GM10847 (cell line): Measurements from ENCODE around the gene SEMA5A.

Source experiments
- POLR2A ChIP-seq: IDR thresholded peaks from 2 replicates; pipeline ENCODE4 v1.6.1; 2011; ENCODE audit not compliant: insufficient read length; ENCODE audit errors: extremely low read depth

SEMA5A gene

DNA sequence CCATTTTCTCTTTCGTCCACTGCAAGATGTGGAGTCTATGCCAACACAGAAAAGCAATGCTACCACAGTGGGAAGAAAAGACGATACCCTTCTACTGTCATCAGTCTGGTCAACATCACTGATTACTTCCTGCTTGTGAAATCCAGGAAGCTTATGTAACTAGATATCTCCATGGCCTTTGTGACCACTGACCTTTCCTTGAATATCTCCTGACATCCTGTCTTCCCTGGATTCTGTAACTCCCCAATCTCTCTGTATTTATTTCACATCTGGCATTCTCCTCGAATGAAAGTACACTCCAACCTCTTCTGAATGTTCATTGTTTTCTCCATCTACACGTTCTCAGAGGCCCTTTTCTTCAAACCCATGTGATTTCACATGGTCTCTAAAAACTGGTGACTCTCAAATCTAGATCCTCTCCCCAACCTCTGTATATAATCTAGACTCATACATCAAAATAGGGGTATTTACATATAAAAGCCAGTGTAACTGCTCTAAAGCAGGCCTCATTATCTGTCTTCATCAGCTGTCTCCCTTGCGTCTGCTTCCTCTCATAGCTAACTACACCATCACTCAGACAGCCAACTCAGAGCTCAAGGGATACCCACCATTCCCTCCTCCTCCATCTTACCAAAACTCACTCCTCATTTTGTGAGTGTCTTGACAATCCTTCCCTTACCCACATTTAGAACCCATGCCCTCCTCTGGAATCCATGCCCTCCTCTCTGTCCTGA, 156.8 kb downstream of the SEMA5A start:
- TF ChIP-seq POLR2A, result no peak

DNA sequence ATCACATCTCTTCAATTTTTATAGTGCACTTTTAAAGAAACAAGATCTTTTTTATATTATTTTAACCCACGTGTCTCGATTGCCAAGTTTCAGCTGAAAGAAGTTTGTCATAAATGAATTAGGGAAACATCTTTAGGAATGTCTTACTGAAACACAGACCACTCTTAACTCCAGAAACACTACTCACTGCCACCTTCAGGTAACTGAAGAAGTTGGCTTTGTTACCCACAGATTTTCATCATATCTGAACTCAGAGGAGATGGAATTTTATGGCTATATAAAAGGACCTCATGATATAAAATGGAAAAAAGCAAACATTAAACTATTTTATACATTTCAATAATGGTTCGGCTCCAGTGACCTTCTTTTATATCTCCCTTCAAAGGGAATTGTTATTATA, 158.0 kb downstream of the SEMA5A start:
- TF ChIP-seq POLR2A, result no peak

DNA sequence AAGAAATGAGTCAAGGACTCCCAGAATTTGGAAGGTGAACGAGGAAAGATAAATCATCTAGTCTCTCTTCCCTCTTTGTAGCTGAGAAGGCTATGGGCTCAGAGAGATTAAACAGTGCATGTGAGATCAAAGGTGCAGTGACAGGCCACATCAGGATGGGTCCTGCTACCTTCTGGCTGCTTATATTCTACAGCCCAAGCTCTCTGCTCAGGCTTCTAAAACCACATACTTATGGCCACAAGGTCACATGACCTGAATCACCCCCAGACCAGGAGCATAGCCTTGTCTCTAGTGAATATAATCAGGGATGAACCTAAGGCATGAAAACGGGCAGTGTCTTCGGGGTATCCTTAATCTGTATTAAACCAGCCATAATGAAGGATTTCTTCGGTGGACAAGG, 158.9 kb downstream of the SEMA5A start:
- TF ChIP-seq POLR2A, result no peak

DNA sequence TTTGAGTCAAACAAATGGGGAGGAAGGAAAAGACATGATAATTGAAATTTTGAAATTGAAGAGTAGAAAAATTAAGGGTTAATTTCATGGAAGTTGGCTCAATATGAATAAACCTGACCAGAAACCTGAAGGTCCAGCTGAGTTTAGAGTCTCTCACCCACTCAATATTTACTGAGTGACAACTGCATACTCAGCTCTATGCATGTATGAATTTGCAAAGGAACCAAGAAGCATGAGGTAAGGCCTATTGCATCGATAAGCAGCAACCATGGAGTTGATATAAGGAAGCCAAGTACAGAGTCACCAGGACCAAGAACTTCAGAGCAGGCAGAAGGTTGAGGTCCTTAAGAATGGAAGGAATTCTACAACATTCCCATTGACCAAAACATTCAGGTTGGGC, 163.4 kb downstream of the SEMA5A start:
- TF ChIP-seq POLR2A, result no peak

DNA sequence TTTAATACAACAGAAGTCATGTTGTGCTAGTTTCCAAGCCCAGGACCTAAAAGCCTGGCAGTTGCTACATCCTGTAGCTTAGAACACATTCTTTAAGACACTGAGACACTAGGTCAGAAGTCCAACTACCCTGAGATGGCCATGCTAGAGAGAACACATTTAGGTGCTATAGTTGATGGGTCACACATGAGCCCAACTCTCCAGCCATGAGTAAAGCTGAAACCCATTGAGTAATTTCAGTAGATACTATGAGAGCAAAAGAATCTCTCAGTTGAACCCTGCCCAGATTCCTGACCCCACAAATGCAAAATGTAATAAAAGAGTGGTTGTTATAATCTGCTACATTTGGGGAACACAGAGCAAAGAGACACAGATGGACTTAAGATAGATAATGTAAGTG, 164.4 kb downstream of the SEMA5A start:
- no peak for TF ChIP-seq POLR2A

DNA sequence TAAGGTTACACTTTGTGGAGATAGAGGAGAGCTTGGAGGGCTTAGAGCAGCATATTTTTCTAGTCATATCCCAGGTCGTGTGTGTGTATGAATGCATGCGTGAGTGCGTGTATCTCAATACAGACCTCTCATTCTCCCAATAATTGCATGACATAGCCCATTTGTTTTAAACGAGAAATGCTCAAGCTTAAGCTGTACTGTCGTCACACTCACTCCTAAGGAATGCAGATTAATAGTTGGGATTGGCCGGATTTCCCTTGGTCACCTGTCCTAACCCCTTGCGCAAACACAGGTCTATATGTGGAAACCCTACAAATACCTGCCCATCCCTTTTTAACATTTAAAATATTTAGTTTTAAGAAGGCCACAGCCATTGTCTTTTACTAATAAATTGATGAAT, 165.8 kb downstream of the SEMA5A start:
- TF ChIP-seq POLR2A, result no peak

DNA sequence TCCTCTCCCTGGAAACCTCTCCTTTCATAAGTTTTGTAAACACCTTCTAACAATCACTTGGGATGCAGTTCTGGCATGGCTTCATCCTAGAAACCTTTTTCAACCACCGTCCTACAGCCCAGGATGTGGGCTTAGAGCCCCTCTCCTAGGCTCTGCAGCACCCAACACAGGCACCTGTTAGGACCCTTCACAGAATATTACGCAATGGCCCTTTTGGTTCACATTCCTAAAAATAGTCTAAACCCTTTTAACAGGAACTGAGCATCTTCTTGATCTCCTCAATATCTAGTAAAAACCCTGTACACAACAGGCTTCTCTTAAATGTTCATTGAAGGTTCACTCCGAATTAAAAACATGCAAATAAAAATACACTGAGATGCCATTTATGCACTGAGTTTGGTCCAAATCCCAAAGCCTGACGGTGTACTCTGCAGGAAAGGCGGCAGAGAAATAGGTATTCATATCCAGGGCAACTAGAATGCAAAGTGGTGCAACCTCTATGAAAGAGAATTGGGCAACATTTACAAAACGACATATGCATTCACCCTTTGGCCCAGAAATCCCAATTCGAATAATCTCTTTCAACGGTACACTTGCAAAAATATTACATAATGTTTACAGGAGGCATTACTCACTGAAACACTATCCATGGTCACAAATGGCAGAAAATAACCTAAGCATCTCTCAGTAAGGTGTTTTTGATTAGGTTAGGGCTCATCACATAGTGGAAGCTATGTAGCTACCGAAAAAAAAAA, 169.3 kb downstream of the SEMA5A start:
- TF ChIP-seq POLR2A, result no peak

DNA sequence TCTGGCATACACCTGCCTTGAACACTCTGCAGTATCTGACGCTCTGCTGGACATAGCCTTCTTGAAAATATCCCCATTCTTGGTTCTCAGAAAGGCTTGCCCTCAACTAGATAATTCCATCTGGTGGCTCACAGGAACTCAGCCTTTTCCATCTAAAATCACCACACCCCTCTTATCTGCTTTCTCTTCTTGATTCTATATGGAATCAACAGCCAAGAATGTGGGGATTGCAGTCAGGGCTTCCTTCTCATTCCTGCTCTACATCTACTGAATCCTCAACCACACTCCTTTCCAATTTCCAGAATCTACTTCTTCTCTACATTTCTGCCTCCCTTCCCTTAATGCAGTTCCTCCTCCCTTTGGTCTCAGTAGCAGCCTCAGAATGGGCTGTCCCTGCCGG, 170.1 kb downstream of the SEMA5A start:
- TF ChIP-seq POLR2A, result no peak

DNA sequence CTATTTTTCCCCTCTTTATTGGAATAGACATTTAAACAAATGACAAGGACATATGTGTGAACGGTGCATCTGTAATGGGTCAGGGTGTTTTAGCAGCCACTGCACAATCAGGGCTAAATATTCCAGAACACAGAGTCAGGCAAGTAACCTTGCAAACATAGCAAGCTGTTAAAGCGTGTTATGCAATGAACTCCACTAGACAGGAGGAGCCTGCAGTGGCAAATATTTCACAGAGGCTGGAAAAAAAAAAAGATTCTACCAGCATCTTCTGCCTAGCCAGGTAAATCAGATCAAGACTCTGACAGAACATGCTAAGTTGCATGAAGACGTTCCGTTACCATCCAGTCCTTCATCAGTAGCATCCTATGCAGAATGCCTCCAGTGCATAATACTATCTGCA, 171.8 kb downstream of the SEMA5A start:
- TF ChIP-seq POLR2A, result no peak

DNA sequence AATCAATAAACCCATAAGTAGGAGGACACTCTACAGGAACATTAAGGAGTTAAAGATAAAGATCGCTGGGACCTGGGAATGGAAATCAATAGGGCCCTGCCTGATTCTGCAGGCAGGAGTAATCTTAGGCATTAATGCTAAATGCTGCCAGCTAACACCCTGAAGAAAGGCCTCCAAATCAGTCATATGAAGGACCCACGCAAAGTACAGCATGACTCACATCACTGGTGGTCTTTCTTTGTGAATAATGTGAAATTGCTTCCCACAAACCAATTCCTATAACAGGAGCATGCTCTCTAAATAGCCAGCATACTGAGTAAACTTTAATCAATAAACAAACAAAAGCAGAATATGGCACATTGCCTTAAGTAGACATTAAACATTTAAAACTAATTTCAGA, 172.3 kb downstream of the SEMA5A start:
- no peak for TF ChIP-seq POLR2A

DNA sequence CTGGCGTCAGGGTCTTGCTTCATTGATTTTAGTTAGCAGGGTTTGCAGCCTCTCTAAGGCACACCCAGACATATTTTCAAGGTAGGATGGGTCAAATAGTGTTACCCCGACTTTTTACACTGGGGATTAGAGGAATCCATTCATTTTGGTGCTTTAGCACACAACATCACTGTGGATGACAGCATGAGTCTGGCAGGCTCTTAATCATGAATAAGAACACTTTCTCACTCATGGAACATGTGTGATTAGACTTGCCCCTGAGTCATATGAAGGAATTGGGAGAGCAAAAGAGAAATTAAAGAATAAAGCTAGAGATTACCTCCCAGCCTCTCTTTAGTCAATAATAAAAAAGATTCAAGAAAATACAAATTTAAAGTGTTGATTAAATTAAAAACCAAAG, 175.6 kb downstream of the SEMA5A start:
- no peak for TF ChIP-seq POLR2A

DNA sequence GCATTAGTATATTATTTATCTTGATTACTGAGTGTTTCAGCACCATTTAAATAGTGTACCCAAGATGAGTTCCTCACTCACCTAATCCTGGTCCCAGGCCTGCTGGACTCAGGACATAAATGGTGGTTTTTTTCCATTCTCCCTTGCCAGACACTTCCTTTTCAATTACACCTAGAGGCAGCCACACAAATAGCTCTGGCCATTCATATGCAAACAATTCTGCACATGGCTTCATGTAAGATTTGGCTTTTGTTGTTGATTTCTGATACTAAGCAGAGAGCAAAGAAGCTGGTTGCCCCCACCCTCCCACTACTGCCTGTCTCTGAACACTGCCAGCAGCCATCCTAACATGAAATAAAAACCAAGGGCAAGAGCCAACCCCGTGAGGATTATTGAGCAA, 180.4 kb downstream of the SEMA5A start:
- no peak for TF ChIP-seq POLR2A

DNA sequence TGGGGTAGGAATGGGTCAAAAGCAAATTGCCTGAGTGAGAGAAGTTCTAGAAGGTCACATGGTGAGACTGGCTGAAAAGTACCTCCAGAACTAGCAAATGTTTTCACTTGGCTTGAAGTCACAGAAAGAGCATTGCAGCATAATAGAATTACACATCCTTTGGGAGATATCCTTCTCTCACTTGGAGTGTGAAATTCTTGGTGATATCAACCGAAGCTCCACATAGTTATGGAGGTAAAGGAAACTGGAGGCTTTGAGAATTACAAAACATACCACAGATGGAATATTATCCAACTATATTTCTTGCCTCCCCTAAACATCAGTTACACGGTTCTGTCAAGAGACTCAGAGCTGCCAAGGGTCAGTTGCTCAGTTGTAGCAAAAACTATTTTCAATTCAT, 182.4 kb downstream of the SEMA5A start:
- no peak for TF ChIP-seq POLR2A

DNA sequence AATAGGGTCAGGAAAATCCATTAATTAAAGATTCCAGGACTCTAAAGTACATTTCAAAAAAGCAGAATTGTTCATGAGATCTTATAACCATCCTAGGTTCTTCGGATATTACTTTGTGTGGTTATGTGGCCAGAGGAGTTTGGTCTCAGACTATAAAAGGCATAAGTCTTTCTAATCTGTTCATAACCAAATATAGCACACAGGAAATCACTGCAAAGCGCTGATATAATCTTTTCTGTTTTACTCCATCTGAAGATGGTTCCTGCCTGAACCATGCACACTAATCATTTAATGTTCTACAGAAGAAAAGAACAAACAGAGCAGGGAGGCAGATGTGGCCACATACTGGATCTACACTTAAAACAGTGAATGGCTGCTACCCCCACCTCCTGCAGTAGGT, 182.8 kb downstream of the SEMA5A start:
- TF ChIP-seq POLR2A, result no peak

DNA sequence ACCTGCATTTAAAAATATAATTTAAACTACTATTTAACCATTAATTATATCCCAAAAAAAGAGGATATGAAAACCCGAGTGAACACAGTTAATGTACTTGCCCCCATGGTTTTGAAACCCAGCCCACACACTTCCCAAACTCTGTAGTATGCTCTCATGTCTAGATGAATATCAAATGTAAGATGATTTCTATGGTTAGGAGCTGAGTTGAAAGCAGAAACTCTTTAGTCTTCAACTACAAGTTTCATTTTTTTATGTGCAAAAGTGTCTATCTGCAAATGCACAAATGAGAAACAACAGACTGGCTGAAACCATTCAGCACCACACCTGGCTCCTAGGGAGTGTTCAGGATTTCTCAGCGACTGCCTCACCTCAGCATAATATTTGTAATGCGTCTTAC, 183.3 kb downstream of the SEMA5A start:
- TF ChIP-seq POLR2A, result no peak

DNA sequence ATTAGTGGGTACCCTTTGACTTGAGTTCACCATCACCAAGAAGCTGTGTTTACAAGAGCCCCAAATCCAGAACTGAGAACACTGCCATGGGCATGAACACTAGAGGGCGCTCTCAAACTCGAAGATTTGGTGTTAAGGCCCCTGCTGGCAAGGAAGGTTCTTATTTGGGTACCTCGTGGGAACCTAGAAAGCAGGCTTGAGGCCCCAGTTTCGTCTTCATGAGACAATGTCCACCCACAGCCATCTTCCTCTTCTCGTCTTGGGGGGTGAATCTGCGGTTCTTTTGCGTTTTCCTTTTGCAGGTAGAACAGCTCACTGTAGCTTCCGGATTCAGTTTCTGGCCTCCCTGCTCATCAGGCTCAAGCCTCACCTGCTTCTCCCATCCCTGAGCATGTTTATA, 184.0 kb downstream of the SEMA5A start:
- no peak for TF ChIP-seq POLR2A
